ENCODE measurements around the gene CRYGC.
"Not testable (repeated sequence)": the region's sequence is repeated elsewhere in the genome, so short reads cannot be mapped to it uniquely, and the experiment has no call there.

Gene CRYGC

GRCh38 chr2:208135794-208136715 is 6.4 kb upstream of the CRYGC start:
- no peak for DNase-seq

DNA sequence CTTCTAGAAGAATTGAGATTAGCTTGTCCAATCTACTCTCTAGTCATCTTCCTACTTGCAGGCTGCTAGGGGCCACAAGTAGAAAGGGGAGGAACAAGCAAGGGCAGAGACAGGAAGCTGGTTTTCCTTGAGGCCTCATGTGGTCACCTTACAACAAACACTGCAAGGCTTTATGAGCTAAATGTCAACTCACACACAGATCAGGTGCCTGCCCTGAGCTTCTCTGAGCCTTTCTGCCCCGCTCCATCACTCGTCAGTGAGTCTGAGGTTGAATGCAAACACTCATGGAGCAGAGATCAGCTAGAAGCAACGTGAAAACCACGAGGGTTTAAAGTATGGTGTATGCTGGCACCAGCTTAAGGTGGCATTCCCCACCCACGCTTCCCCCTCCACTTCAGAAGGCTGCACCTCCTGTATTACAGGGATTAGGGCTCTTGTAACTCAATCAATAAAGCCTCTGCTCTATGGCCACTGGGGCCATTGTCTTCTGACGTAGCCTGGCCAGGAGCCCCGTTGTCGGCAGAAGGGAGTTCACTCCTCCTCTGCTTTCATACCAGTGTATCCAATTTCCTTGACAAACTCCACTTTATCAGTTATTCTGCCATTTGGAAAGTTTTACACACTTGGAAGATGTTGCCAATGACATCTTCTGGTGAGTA is 5.4 kb upstream of the CRYGC start:
- no peak for DNase-seq

GRCh38 chr2:208130712-208131110 is 1.1 kb upstream of the CRYGC start:
- no peak for DNase-seq

DNA sequence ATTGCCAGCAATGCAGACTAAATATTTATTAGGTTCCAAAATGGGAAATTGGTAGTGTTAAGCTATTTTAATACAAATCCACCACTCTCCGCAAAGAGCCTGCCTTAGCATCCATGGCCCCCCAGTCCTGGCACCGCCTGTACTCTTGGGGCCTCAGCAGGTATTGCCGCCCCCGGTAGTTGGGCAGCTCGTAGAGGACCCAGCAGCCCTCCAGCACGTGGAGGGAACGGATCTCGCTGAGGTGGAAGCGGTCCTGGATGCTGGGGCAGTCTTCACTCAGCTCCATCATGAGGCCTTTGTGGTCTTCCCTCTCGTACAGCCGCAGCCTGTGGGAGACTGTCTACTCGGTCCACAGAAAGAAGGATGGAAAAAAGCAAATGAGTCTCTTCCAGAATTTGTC is 1.5 kb downstream of the CRYGC start:
- DNase-seq, result no peak

- no peak for DNase-seq
Measured at GRCh38 chr2:208127090-208127489, 2.5 kb downstream of the CRYGC start.

- no peak for DNase-seq
Measured at GRCh38 chr2:208125251-208125650, 4.4 kb downstream of the CRYGC start.

DNA sequence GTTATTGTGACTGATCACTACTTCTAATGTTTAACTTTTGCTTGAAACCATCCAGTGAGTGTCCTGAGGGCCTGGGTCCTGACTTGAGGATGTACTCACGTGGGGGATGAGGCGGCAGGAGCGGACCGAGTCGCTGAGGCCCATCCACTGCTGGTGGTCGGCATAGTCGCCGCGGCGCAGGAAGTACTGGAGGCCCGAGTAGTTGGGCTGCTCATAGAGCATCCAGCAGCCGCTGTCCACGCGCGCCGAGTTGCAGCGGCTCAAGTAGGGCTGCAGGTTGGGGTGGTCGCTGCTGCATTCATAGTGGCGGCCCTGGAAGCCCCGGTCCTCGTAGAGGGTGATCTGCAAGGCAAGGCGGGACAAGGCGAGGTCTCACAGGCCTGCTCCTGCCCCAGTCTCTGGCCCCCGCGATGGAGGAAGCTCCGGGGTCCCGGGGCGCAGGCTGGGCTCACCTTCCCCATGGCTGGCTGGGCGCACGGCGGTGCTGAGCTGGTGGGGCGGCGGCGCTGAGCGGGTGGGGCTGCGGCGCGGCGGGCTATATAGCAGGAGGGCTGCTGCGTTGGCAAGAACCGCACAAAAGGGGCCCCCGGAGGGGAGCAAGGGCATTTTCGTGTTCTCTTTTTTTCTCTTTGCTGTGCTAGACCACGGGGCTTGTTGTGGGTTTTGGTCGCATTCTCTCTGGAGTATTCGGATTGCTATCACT is 5.5 kb downstream of the CRYGC start, which contains the start of gene CRYGD:
Gene CRYGD, minus strand, starts transcription at position 512 of the 703 bp plus-strand sequence. Its CDS starts 51 bp downstream, at position 461.
- not testable (repeated sequence) for DNase-seq

DNA sequence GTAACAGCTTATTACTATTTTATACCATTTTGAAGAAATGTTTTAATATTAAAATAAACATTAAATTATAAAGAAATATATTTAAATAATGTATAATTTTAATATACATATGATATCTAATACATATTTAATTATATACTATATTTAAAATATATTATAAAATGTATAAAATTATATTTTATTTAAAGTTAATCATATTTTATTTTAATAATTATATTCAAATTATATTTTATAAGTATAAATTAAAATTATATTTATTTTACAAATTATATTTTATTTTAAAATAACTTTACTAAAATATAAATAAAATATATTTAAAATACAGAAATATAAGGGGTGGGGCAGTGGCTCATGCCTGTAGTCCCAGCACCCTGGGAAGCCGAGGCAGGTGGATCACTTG is 7.4 kb downstream of the CRYGC start:
- no peak for DNase-seq

- DNase-seq, result no peak
Measured at GRCh38 chr2:208118918-208119317, 10.7 kb downstream of the CRYGC start.

DNA sequence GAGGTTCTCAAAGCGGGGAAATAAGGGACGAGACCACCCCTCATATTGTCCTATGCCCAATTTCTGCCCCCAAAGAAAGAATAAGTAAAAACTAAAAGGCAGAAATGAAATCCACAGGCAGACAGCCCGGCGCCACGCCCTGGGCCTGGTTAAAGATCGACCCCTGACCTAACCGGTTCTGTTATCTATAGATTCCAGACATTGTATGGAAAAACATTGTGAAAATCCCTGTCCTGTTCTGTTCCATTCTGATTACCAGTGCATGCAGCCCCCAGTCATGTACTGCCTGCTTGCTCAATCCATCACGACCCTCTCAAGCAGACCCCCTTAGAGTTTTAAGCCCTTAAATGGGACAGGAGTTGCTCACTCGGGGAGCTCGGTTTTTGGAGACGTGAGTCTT is 12.2 kb downstream of the CRYGC start:
- DNase-seq, result not testable (repeated sequence)

GRCh38 chr2:208112969-208113368 is 16.7 kb downstream of the CRYGC start:
- DNase-seq, result no peak

DNA sequence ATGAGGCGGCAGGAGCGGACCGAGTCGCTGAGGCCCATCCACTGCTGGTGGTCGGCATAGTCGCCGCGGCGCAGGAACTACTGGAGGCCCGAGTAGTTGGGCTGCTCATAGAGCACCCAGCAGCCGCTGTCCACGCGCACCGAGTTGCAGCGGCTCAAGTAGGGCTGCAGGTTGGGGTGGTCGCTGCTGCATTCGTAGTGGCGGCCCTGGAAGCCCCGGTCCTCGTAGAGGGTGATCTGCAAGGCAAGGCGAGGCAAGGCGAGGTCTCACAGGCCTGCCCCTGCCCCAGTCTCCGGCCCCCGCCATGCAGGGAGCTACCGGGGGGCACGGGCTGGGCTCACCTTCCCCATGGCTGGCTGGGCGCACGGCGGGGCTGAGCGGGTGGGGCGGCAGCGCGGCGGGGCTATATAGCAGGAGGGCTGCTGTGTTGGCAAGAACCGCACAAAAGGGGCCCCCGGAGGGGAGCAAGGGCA is 17.3 kb downstream of the CRYGC start:
- not testable (repeated sequence) for DNase-seq

DNA sequence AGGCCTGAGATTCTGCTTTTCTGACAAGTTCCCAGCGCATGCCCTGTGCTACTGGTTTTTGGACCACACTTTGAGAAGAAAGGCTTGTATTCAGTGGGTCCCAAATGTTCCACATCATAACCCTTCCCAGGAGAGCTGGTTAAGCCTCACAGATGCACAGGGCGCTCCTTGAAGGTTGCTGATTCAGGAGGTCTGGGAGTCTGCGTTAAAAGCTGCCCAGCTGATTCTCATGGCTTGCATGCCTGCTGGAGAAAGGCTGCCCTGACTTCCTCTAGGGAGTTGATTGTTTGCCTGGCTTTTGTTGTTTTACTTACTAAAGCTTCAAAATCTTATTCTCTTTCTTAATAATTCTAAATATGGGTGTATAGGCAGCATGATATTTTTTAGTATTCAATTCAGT is 26.0 kb downstream of the CRYGC start:
- no peak for DNase-seq

DNA sequence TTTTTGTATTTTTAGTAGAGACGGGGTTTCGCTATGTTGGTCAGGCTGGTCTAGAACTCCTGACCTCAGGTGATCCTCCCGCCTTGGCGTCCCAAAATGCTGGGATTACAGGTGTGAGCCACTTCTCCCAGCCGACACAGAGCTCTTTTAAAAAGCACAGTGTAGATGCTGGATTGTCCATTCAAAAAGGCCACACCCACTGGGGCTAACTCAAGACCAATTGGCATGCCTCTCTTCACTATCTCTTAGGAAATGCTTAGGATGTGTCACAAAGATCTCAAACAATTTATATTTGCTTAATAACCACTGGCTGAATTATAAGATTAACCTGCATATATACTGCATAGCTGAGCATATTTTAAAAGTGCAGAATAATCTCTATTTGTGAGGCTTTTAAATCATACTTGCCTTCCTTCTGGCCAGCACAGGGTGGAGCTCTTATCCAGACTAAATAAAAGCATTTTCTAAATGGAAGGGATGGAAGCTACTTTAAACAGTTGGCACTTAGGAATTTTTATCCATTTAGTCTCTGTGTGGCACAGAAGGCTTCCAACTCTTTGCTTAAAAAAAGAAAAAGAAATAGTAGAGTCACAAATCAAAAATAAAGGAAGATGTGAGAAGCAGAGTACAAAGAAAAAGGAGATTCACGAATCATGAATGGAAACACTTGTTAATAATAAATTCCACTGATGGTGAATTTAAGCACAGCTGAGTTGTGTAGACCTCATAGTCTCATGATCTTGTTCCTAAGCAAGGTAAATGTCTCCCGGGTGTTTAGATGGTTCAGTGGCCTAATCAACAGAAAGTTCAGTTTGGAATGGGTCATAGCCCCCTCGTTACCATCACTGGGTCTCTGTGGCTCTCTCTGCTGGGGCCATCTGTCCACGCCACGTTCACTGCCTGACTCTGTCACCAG is 27.7 kb downstream of the CRYGC start:
- DNase-seq, result no peak

GRCh38 chr2:208099682-208100470 is 29.8 kb downstream of the CRYGC start:
- no peak for DNase-seq

DNA sequence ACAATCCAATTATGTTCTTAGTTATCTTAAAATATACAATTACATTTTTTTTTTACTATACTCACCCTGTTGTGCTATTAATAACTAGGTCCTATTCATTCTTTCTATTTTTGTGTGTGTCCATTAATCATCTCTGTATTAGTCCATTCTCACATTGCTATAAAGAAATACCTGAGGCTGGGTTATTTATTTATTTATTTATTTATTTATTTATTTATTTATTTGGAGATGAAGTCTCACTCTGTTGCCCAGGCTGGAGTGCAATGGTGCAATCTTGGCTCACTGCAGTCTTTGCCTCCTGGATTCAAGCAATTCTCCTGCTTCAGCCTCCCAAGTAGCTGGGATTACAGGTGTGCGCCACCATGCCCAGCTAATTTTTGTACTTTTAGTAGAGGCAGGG is 30.9 kb downstream of the CRYGC start:
- DNase-seq, result not testable (repeated sequence)

- no peak for DNase-seq
Measured at GRCh38 chr2:208098267-208098666, 31.4 kb downstream of the CRYGC start.

- DNase-seq, result no peak
Measured at GRCh38 chr2:208097801-208098200, 31.8 kb downstream of the CRYGC start.

DNA sequence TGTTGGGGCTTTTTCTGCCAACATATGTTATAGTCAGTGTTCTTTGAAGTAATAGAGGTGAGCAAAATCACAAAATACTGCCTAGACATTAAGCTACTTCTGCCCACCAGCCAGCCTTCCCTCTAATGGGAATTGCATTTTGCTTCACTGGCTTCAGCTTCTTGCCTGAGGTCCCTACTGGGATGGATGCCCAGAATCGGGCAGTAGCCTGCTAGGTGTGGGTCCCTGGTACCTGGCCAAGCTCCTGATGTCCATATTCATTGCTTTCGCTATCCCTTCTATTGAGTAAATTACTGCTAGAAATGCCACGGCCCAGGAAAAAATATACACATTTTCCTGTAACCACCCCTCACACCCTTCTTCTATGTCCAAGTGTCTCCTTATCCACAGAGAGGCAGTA is 32.3 kb downstream of the CRYGC start:
- DNase-seq, result no peak

DNA sequence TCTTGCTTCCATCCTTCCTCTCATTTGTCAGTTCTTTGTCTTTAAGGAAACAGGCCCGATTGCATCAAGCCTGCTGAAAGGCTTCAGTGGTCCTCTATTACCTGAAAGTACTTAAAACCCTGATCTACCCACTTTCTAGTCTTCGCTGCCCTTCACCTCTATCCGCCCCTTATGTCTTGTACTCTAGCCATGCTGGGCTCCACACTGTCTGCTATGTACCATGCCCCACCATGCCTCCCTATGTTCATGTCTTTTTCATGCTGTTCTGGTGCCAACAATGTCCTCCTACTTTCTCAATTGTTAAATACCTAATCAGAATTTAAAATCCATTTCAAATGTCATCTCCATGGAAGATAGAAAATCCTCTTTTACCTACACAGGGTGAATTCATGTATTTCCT is 33.5 kb downstream of the CRYGC start:
- no peak for DNase-seq

DNA sequence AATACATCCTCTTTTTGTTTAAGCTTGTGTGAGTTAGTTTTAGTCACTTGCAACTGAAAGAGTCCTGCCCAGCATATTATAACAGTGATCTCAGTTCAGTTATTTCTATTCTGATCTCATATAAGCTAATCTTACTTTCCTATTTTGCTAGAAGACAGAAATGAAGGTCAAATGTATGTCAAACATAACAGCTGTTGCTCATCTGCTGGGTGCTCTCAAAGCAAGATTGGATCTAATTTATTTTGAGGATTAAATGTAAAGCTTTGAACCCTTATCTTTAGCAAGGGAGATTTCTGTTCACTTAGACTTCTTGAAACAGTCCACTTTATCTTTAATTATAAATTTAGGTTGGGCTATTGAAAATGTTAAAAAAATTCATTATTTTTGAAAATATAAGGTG is 36.5 kb downstream of the CRYGC start:
- DNase-seq, result no peak
